Kidney (tissue), 14 donors: ENCODE results near the gene ATP13A3. TPM values are rescaled to one million over a fixed set of nuclear protein-coding genes. Genes with fewer than 3 reads are reported as not detected.

ENCODE experiments used
- DNase-seq, 5 donors: peaks; one replicate each; pipeline ENCODE4 v3.0.0-alpha.2; 2013 to 2020
- FAIRE-seq: peaks from 2 replicates; lab custom pipeline; 2012; peaks lifted over from hg19 to GRCh38; lab: Jason Lieb, UNC
- H3K27ac ChIP-seq, 2 donors: one replicate each; pipeline ENCODE4 v1.7.0; 2013; ENCODE audit warnings: low read depth in 2 of 2, low read length in 2 of 2, inconsistent platforms in 1 of 2
- H3K27me3 ChIP-seq: one replicate; pipeline ENCODE4 v1.7.1; 2013; ENCODE audit warnings: low read length, inconsistent platforms; ENCODE audit not compliant: control insufficient read depth, insufficient read depth
- H3K36me3 ChIP-seq, 3 donors: one replicate each; pipeline versions ENCODE4 v1.7.0 to v1.7.1; 2013; ENCODE audit warnings: low read length in 3 of 3, control low read depth in 1 of 3, inconsistent platforms in 1 of 3; ENCODE audit not compliant: insufficient read depth in 3 of 3, control insufficient read depth in 2 of 3
- H3K4me1 ChIP-seq, 3 donors: one replicate each; pipeline versions ENCODE4 v1.7.0 to v1.7.1; 2013; ENCODE audit warnings: low read length in 3 of 3, inconsistent platforms in 1 of 3, low read depth in 1 of 3; ENCODE audit not compliant: control insufficient read depth in 2 of 3, insufficient read depth in 2 of 3
- H3K4me3 ChIP-seq, 3 donors: one replicate each; pipeline versions ENCODE4 v1.7.0 to v1.8.1; 2013; ENCODE audit warnings: low read length in 3 of 3, control low read depth in 1 of 3, inconsistent platforms in 1 of 3
- H3K9ac ChIP-seq, 3 donors: one replicate each; pipeline versions ENCODE4 v1.7.0 to v1.7.1; 2013; ENCODE audit warnings: low read length in 3 of 3, control low read depth in 1 of 3, inconsistent platforms in 1 of 3
- H3K9me3 ChIP-seq, 3 donors: one replicate each; pipeline versions ENCODE4 v1.7.0 to v1.7.1; 2013; ENCODE audit warnings: low read length in 3 of 3, control low read depth in 1 of 3, inconsistent platforms in 1 of 3; ENCODE audit not compliant: control insufficient read depth in 2 of 3, insufficient read depth in 1 of 3
- CTCF ChIP-seq: IDR thresholded peaks from 3 replicates; pipeline ENCODE4 v1.5.1; 2012; ENCODE audit warnings: mild to moderate bottlenecking, moderate library complexity, borderline replicate concordance; ENCODE audit not compliant: insufficient read depth; ENCODE audit errors: extremely low read depth
- intact Hi-C: fragments of 100-400 bp; cut with DNase I; formaldehyde crosslinking; loops from one replicate; pipeline ENCODE4 v1.11.1; 2022
- polyA plus RNA-seq: library from polyadenylated mRNA; stranded (reverse); fragments of 350-450 nt; fragmentation: Illumina TruSeq; extraction: RNeasy Lipid Tissue Mini Kit (QIAGEN cat#74804); gene quantifications from one replicate; pipeline ENCODE4 v1.2.3, GENCODE V29; 2014; ENCODE audit warnings: low read depth, low replicate concordance; ENCODE audit not compliant: insufficient read depth
- total RNA-seq: library from RNA; stranded (reverse); fragmentation: NEBNext Ultra II Directional; extraction: Animal tissue kit (Norgen Biotek cat#: 25700); gene quantifications from one replicate; pipeline ENCODE4 v1.2.1, GENCODE V29; 2021
- donor health status: control.
- donor health status: control.
- donor health status: control.
- donor health status: control.
- donor health status: control.
- donor health status: DM: yes; HTN: yes; CAD: no.
- donor health status: Normal renal cell carcinoma (clear cell type).

Gene ATP13A3
- total and polyA plus RNA-seq, 2 donors from 2014 or later: 15.3 to 103 TPM

- Histone ChIP-seq H3K9ac (no peak overlapping the region), H3K4me1 (no peaks in the 10 kb centered on the region), H3K27ac (no peak overlapping the region), H3K4me3 (no peak overlapping the region), H3K9me3 (no peaks in the 10 kb centered on the region), H3K27me3 (no peaks in the 10 kb centered on the region), H3K36me3 (no peaks in the 10 kb centered on the region)
- intact Hi-C loops: no loop called here
- no peak for TF ChIP-seq CTCF
- FAIRE-seq (no peak), DNase-seq (peak in 1 of 5 donors; percentile 17)
These were observed 116.0 kb downstream of the ATP13A3 start for GRCh38 chr3:194370753-194371152.

- H3K4me1 ChIP-seq: no peaks in the 10 kb centered on the region
- no peaks in the 10 kb centered on the region for H3K27me3 ChIP-seq
- H3K36me3 ChIP-seq: no peaks in the 10 kb centered on the region
- H3K4me3 ChIP-seq: no peak within 1 kb of the TSS
- no peaks in the 10 kb centered on the region for H3K9me3 ChIP-seq
- DNase-seq: peak in 1 of 5 donors; percentile 58
- no peak for FAIRE-seq
- intact Hi-C loops: no loop called here
- no peak for TF ChIP-seq CTCF
- H3K27ac ChIP-seq: no peak within 1 kb of the TSS
- no peak within 1 kb of the TSS for H3K9ac ChIP-seq
These were observed 117.1 kb downstream of the ATP13A3 start, which contains the start of gene LRRC15 for GRCh38 chr3:194369522-194370279. Gene LRRC15, minus strand, starts transcription at chr3:194369743. Its CDS starts 8,700 bp downstream, at chr3:194361043.

GRCh38 chr3:194368918-194369317, 117.9 kb downstream of the ATP13A3 start:
- intact Hi-C loops: no loop called here
- Histone ChIP-seq H3K27me3 (no peaks in the 10 kb centered on the region), H3K27ac (no peak overlapping the region), H3K4me3 (no peak overlapping the region), H3K36me3 (no peaks in the 10 kb centered on the region), H3K9ac (no peak overlapping the region), H3K4me1 (no peaks in the 10 kb centered on the region), H3K9me3 (no peaks in the 10 kb centered on the region)
- no peak for FAIRE-seq
- TF ChIP-seq CTCF: no peak
- DNase-seq: no peak
